ENCODE results near the gene GNAT1. TPM values are rescaled to one million over a fixed set of nuclear protein-coding genes. Genes with fewer than 3 reads are reported as not detected.
A peak's percentile ranks its signal among the peaks of the same experiment; 100 is the strongest.

GNAT1 gene
- total RNA-seq, 1 experiment from 2014 or later: not detected

- Mint-ChIP-seq H3K27ac (ENCODE audit: low read depth, unreplicated experiment) (peak overlapping the region; percentile 61), H3K36me3 (ENCODE audit: insufficient read depth, unreplicated experiment) (peaks cover 12% of the 10 kb centered on the region), H3K4me1 (ENCODE audit: insufficient read depth, unreplicated experiment) (peaks cover 56% of the 10 kb centered on the region), H3K4me3 (ENCODE audit: unreplicated experiment) (peak overlapping the region; percentile 84), H3K27me3 (ENCODE audit: insufficient read depth, unreplicated experiment) (no peaks in the 10 kb centered on the region), H3K9me3 (ENCODE audit: unreplicated experiment) (no peaks in the 10 kb centered on the region)
- intact Hi-C loops (cut with micrococcal nuclease): loop anchor here (1.0 to 2.0 kb wide), 2 partner anchors 33 to 35 kb away; no protein-coding TSS in a partner anchor
- ChIA-PET CTCF (interaction anchor here (0.6 to 2.6 kb wide), 7 partner anchors 20 to 70 kb away, joined by 3 to 11 read pairs (median 4); no protein-coding TSS in a partner anchor), POLR2A (interaction anchor here (0.6 to 2.1 kb wide), 9 partner anchors 9 to 164 kb away, joined by 3 to 17 read pairs (median 4); partner anchors contain the start of genes GNAI2 and RBM5)
- no peak for TF ChIP-seq CTCF (IDR thresholded peaks at IDR 0.05; ENCODE audit: unreplicated experiment)
- BruUV-seq (replicated peaks): TSS peak; percentile 33
- peak; percentile 46 for DNase-seq (ENCODE audit: unreplicated experiment)
Observed at GRCh38 chr3:50155891-50156290, 35.5 kb upstream of the GNAT1 start.

GRCh38 chr3:50156549-50157493, 34.6 kb upstream of the GNAT1 start:
- peak overlapping the region; percentile 84 for H3K4me3 Mint-ChIP-seq (ENCODE audit: unreplicated experiment)

GRCh38 chr3:50157827-50158529, 33.4 kb upstream of the GNAT1 start:
- H3K36me3 Mint-ChIP-seq (ENCODE audit: insufficient read depth, unreplicated experiment): peaks cover 24% of the 10 kb centered on the region
- H3K27me3 Mint-ChIP-seq (ENCODE audit: insufficient read depth, unreplicated experiment): no peaks in the 10 kb centered on the region
- TSS peak; percentile 9 for BruUV-seq (replicated peaks)
- CTCF ChIA-PET: interaction anchor here (0.5 to 2.6 kb wide), 4 partner anchors 8 to 373 kb away, joined by 3 to 9 read pairs (median 4); no protein-coding TSS in a partner anchor
- H3K27ac Mint-ChIP-seq (ENCODE audit: low read depth, unreplicated experiment): peak overlapping the region; percentile 81
- peak overlapping the region; percentile 84 for H3K4me3 Mint-ChIP-seq (ENCODE audit: unreplicated experiment)
- H3K9me3 Mint-ChIP-seq (ENCODE audit: unreplicated experiment): no peaks in the 10 kb centered on the region
- intact Hi-C loops (cut with micrococcal nuclease): loop anchor here (2.0 kb wide), 1 partner anchor 37 kb away; no protein-coding TSS in a partner anchor
- peak; percentile 92 for DNase-seq (ENCODE audit: unreplicated experiment)
- POLR2A ChIA-PET: interaction anchor here (0.8 to 2.7 kb wide), 5 partner anchors 8 to 88 kb away, joined by 3 to 15 read pairs (median 5); no protein-coding TSS in a partner anchor
- TF ChIP-seq CTCF (IDR thresholded peaks at IDR 0.05; ENCODE audit: unreplicated experiment): no peak
- H3K4me1 Mint-ChIP-seq (ENCODE audit: insufficient read depth, unreplicated experiment): peaks cover 64% of the 10 kb centered on the region

More at GRCh38 chr3:50156549-50157493, 34.6 kb upstream of the GNAT1 start:
- Mint-ChIP-seq H3K27ac (ENCODE audit: low read depth, unreplicated experiment) (peak overlapping the region; percentile 81), H3K36me3 (ENCODE audit: insufficient read depth, unreplicated experiment) (peaks cover 20% of the 10 kb centered on the region), H3K27me3 (ENCODE audit: insufficient read depth, unreplicated experiment) (no peaks in the 10 kb centered on the region), H3K9me3 (ENCODE audit: unreplicated experiment) (no peaks in the 10 kb centered on the region), H3K4me1 (ENCODE audit: insufficient read depth, unreplicated experiment) (peaks cover 56% of the 10 kb centered on the region)
- no peak for TF ChIP-seq CTCF (IDR thresholded peaks at IDR 0.05; ENCODE audit: unreplicated experiment)
- intact Hi-C loops (cut with micrococcal nuclease): loop anchor here (2.0 kb wide), 1 partner anchor 36 kb away; no protein-coding TSS in a partner anchor
- ChIA-PET POLR2A (interaction anchor here (0.8 to 2.7 kb wide), 12 partner anchors 8 to 163 kb away, joined by 3 to 17 read pairs (median 4); partner anchors contain the start of genes GNAI2 and RBM5), CTCF (interaction anchor here (0.6 to 2.6 kb wide), 10 partner anchors 8 to 69 kb away, joined by 3 to 11 read pairs (median 4); no protein-coding TSS in a partner anchor)
- TSS peak; percentile 88 for BruUV-seq (replicated peaks)
- DNase-seq (ENCODE audit: unreplicated experiment): peak; percentile 66
